Gastroesophageal sphincter (tissue), 4 donors: ENCODE measurements around the gene CCL18. TPM values are rescaled to one million over a fixed set of nuclear protein-coding genes. Genes with fewer than 3 reads are reported as not detected.
"Not testable (repeated sequence)": the region's sequence is repeated elsewhere in the genome, so short reads cannot be mapped to it uniquely, and the experiment has no call there.

ENCODE experiments used
- ATAC-seq: fragments of 150-250 bp; one replicate; pipeline ENCODE4 v1.9.1; 2016; ENCODE audit warnings: mild to moderate bottlenecking, moderate library complexity
- H3K27ac ChIP-seq, 4 donors: fragments of 200-600 bp; sonication (generic) in 3 of 4; 1 replicate in 3 of 4; 2 replicates in 1 of 4; pipeline ENCODE4 v1.5.1; 2016 to 2019
- H3K27me3 ChIP-seq: fragments of 200-600 bp; sonication (generic); one replicate; pipeline ENCODE4 v1.5.1; 2019
- H3K36me3 ChIP-seq, 2 donors: fragments of 200-600 bp; sonication (generic); one replicate each; pipeline ENCODE4 v1.5.1; 2019; ENCODE audit warnings: control low read depth in 1 of 2
- H3K4me1 ChIP-seq, 3 donors: fragments of 200-600 bp; sonication (generic); 1 replicate in 2 of 3; 2 replicates in 1 of 3; pipeline ENCODE4 v1.5.1; 2016 to 2019; ENCODE audit warnings: control low read depth in 2 of 3
- H3K4me3 ChIP-seq, 2 donors: fragments of 200-600 bp; sonication (generic); one replicate each; pipeline ENCODE4 v1.5.1; 2019; ENCODE audit warnings: mild to moderate bottlenecking in 1 of 2, moderate library complexity in 1 of 2
- H3K9me3 ChIP-seq, 3 donors: fragments of 200-600 bp; sonication (generic); one replicate each; pipeline ENCODE4 v1.5.1; 2017 to 2019; ENCODE audit warnings: control low read depth in 2 of 3
- EP300 ChIP-seq: sonication (generic); formaldehyde crosslinking; IDR thresholded peaks from one replicate; pipeline ENCODE4 v1.6.1; 2017; ENCODE audit warnings: antibody characterized with exemption, mild to moderate bottlenecking
- POLR2A ChIP-seq, 2 donors: fragments of 450-650 bp; IDR thresholded peaks; one replicate each; pipeline ENCODE4 v1.6.1; 2017; ENCODE audit warnings: antibody characterized with exemption in 2 of 2, mild to moderate bottlenecking in 2 of 2, moderate library complexity in 1 of 2
- POLR2AphosphoS5 ChIP-seq: sonication (generic); formaldehyde crosslinking; IDR thresholded peaks from one replicate; pipeline ENCODE4 v1.6.1; 2017; ENCODE audit warnings: antibody characterized with exemption
- WGBS, 2 donors: methylation state at CpG; one replicate each; pipeline ENCODE4 v1.1.5; 2018; ENCODE audit warnings: low coverage in 1 of 2; 5-methylcytosine and 5-hydroxymethylcytosine counted together
- total RNA-seq, 4 donors: library from RNA; depleted of rRNA; stranded (reverse); fragments of >200 nt; gene quantifications; one replicate each; pipeline ENCODE4 v1.1.0, GENCODE V29; 2016
- TF ChIP-seq, protein P1 (sequence below), 4 experiments: fragments of 200-600 bp in 2 of 4; fragments of 450-650 bp in 2 of 4; sonication (generic) in 1 of 4; IDR thresholded peaks; one replicate each; pipeline ENCODE4 v1.5.1; 2017 to 2019; ENCODE audit warnings: antibody characterized with exemption in 4 of 4, mild to moderate bottlenecking in 2 of 4, moderate library complexity in 2 of 4

Gene CCL18
- total RNA-seq, 4 donors from 2014 or later = 5.9 to 18.0 (median 11.9) TPM; not detected in 1

DNA sequence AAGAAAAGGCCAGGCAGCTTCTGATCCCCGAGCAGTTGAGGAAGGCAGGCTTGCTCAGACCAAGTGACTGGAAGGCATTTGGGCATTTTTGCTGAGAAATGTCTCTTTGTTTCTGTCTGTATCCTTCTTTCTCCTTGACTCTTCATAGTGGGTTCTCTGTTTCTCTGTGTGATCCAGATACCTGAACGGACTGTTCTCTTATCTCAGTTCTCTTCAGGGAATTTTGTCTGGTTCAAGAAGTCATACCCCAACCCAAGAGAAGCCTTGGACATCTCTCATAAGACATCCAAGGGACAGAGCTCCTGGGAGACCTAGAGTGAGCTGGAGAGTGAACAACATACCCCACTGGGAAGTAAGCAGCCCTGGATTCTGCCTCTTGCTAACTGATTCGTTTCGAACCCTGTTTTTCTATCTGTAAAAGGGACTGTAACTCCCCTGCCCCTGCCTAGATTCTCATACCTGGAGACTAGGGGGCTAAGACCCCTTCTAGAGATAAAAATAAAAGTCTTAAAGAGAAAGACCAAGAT, 25.3 kb downstream of the CCL18 start:
- no peak overlapping the region for H3K4me3 ChIP-seq
- H3K9me3 ChIP-seq = no peaks in the 10 kb centered on the region
- H3K27ac ChIP-seq = no peak overlapping the region
- no peaks in the 10 kb centered on the region for H3K36me3 ChIP-seq
- no peaks in the 10 kb centered on the region for H3K4me1 ChIP-seq
- WGBS, 2 donors = 50 to 70% methylated on average over 3 to 4 of the region's 4 CpGs
- TF ChIP-seq, protein P1, sequence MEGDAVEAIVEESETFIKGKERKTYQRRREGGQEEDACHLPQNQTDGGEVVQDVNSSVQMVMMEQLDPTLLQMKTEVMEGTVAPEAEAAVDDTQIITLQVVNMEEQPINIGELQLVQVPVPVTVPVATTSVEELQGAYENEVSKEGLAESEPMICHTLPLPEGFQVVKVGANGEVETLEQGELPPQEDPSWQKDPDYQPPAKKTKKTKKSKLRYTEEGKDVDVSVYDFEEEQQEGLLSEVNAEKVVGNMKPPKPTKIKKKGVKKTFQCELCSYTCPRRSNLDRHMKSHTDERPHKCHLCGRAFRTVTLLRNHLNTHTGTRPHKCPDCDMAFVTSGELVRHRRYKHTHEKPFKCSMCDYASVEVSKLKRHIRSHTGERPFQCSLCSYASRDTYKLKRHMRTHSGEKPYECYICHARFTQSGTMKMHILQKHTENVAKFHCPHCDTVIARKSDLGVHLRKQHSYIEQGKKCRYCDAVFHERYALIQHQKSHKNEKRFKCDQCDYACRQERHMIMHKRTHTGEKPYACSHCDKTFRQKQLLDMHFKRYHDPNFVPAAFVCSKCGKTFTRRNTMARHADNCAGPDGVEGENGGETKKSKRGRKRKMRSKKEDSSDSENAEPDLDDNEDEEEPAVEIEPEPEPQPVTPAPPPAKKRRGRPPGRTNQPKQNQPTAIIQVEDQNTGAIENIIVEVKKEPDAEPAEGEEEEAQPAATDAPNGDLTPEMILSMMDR (IDR thresholded peaks at IDR 0.05) = no peak
- TF ChIP-seq POLR2A (IDR thresholded peaks at IDR 0.05) (no peak), POLR2AphosphoS5 (no peak), EP300 (no peak)
- ATAC-seq = no peak
- H3K27me3 ChIP-seq = peaks cover 21% of the 10 kb centered on the region

DNA sequence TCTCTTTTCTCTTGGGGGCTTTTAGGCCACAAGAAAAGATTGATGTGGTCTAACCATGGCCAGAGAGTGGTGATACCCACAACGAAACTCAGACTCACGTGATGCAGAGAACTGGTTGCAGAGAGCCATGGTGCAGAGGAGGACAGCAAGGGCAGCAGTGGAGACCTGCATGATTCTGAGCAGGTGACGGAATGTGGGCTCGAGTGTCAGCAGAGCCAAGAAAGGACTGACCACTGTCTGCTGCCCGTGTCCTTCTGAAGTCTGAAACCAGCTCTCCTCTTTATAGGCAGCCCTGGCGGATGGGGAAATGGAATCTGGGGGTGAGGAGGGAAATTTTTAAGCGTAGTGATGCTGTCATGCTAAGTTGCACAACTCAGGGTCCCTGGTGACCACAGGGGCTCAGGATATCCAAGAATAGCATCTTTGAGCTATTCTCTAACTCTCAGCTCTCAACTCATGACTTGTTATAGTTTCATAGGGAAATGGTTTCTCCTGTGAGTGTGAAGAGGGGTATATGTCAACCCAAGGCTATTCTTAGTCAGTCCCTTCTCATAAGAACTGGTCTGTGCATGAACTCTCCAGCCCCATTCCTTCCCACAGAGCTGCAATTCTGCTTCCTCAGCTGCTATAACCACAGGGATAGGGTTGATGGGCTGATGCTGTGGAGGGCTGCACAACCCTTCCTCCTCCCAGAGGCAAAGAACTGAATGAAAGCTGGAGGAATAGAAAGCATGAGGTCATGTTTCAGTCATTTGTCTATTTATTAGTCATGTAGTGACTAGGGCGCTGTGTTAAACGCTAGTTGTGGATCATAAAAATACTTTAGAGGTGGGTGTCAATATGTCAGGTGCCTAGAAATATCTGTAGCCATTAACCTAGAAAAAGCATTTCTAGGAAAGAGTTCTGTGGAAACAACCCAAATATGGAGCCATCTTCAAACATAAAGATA, 26.1 kb downstream of the CCL18 start, which contains the start of gene CCL3:
TSS of gene CCL3 (minus strand) at position 256 of the 949 bp plus-strand sequence. CDS start at position 171, 85 bp downstream.
- no peak for TF ChIP-seq EP300
- no peak for TF ChIP-seq POLR2A (IDR thresholded peaks at IDR 0.05)
- no peak for TF ChIP-seq POLR2AphosphoS5
- TF ChIP-seq, protein P1 (IDR thresholded peaks at IDR 0.05) = no peak
- H3K4me3 ChIP-seq = no peak within 1 kb of the TSS
- no peaks in the 10 kb centered on the region for H3K36me3 ChIP-seq
- H3K27ac ChIP-seq = no peak within 1 kb of the TSS
- 46 to 78% methylated on average over 2 to 7 of the region's 9 CpGs for WGBS, 2 donors
- no peaks in the 10 kb centered on the region for H3K4me1 ChIP-seq
- ATAC-seq = peak; percentile 55
- H3K9me3 ChIP-seq = no peaks in the 10 kb centered on the region
- H3K27me3 ChIP-seq = peaks cover 21% of the 10 kb centered on the region

DNA sequence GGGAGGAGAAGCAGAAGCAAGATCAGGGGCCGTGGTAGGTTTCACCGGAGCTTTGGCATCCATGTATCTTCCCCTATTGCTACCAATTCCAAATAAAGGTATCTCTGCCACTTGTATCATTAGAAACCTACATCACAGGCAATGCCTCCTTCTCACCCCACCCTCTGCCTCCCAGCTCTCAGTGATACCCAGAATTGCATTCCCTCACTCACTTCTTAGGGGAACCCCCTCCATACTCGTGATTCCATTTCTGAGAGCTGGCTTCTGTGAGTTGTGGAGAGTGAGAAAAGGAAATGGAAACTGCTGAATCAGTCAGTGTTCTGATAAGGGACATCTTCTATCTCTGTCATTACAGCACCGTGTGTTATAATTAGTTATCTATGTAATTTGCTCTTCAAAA, 28.2 kb downstream of the CCL18 start:
- no peaks in the 10 kb centered on the region for H3K36me3 ChIP-seq
- 60 to 71% methylated on average over 4 of the region's 4 CpGs for WGBS, 2 donors
- H3K9me3 ChIP-seq = no peaks in the 10 kb centered on the region
- TF ChIP-seq EP300 = no peak
- TF ChIP-seq POLR2A (IDR thresholded peaks at IDR 0.05) = no peak
- TF ChIP-seq, protein P1 (IDR thresholded peaks at IDR 0.05) = no peak
- TF ChIP-seq POLR2AphosphoS5 = no peak
- no peaks in the 10 kb centered on the region for H3K4me1 ChIP-seq
- H3K4me3 ChIP-seq = no peak overlapping the region
- ATAC-seq = no peak
- peaks cover 21% of the 10 kb centered on the region for H3K27me3 ChIP-seq
- no peak overlapping the region for H3K27ac ChIP-seq

DNA sequence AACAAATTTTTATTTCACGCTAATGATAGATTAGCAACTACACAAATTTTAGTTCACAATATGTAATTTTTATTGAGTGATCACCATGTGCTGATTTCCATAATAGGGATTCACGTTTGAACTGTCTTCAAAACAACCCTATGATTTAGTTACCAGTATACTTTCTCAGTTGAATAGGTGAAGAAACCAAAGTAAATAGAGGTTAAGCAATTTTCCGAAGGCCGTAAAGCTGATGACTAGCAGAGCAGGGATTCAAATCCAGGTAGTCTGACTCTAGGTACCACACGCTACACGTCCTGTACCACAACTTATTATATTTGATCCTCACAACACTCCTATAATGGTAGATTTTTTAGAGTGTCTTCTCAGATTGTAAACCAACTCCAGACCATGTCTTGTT, 28.6 kb downstream of the CCL18 start:
- H3K4me1 ChIP-seq, H3K4me3 ChIP-seq, H3K9me3 ChIP-seq, ATAC-seq, H3K36me3 ChIP-seq, H3K27ac ChIP-seq: not testable (repeated sequence)
- peaks cover 21% of the 10 kb centered on the region for H3K27me3 ChIP-seq
- WGBS, 2 donors = 76 to 77% methylated on average over 6 of the region's 6 CpGs

DNA sequence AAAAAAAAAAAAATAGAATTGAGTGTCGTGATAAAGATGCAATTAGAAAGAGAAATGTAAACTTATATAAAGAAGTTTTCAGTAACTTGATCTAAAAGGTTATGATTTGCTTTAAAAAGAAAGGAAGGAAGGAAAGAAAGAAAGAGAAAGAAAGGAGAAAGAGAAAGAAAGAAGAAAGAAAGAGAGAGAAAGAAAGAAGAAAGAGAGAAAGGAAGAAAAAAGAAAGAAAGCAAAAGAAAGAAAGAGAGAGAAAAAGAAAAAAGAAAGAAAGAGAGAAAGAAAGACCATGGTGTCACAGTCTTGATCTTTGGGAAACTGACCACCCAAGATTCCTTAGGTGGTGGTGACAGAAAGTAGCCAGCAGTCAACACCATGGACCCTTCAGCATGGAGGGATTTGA, 30.2 kb downstream of the CCL18 start:
- peaks cover 15% of the 10 kb centered on the region for H3K27me3 ChIP-seq
- H3K36me3 ChIP-seq = no peaks in the 10 kb centered on the region
- H3K27ac ChIP-seq = no peak overlapping the region
- TF ChIP-seq POLR2AphosphoS5 (no peak), EP300 (no peak), POLR2A (IDR thresholded peaks at IDR 0.05) (no peak)
- TF ChIP-seq, protein P1 (IDR thresholded peaks at IDR 0.05) = no peak
- no peaks in the 10 kb centered on the region for H3K9me3 ChIP-seq
- H3K4me1 ChIP-seq = no peaks in the 10 kb centered on the region
- H3K4me3 ChIP-seq = no peak overlapping the region
- 70 to 100% methylated on average over 1 of the region's 1 CpG for WGBS, 2 donors
- ATAC-seq = no peak
